22Rv1 (cell line): Measurements from ENCODE around the gene RETREG1.
A peak's percentile ranks its signal among the peaks of the same experiment; 100 is the strongest.
"Not testable (repeated sequence)": the region's sequence is repeated elsewhere in the genome, so short reads cannot be mapped to it uniquely, and the experiment has no call there.

Source experiments
- H3K27ac ChIP-seq: fragments of 450-650 bp; 2 replicates; pipeline ENCODE4 v1.5.1; 2017
- ZFX ChIP-seq: fragments of 450-650 bp; IDR thresholded peaks from 2 replicates; pipeline ENCODE4 v1.6.1; 2017; ENCODE audit warnings: antibody characterized with exemption, borderline replicate concordance
- TF ChIP-seq, protein P1 (sequence below): fragments of 450-650 bp; IDR thresholded peaks from 2 replicates; pipeline ENCODE4 v1.5.1; 2017; ENCODE audit warnings: mild to moderate bottlenecking

RETREG1 gene

DNA sequence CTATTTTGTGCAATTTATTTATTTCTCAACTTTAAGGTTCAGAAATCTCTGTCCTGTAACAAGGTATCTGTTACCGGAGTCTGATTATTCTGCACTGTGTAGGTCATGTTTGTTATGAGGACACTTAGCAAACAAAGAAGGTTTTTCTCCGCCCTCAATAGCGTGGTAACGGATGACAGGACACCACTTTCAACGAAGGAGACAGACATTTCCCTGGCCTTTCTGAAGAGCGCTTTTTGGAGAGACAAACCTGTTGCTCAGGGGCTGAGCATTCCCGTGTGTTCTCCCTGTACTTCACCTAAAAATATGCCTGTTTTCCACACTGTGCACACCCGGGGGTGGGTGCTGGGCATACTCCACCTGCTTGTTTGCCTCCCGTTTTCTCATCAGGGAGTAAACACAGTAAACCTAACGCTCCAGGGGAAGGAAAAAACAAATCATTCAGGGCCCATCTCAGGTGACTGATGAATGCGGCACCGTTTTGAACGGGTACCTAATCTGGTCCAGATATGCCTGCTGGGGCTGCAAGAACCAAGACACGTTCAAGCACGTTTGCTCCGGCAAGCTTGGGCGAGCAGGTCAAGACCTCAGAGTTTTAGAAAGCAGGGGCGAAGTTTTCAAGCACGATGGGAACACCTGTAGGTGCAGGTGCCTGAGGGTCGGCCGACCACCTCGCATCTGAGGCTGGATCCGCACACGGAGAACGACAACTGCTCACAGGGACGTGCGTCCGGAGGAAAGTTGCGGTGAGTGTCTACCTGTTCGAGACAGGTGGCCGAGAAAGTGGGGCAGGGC, 859 bp downstream of the RETREG1 start:
- H3K27ac ChIP-seq: peak overlapping the region; percentile 41
- TF ChIP-seq, protein P1, sequence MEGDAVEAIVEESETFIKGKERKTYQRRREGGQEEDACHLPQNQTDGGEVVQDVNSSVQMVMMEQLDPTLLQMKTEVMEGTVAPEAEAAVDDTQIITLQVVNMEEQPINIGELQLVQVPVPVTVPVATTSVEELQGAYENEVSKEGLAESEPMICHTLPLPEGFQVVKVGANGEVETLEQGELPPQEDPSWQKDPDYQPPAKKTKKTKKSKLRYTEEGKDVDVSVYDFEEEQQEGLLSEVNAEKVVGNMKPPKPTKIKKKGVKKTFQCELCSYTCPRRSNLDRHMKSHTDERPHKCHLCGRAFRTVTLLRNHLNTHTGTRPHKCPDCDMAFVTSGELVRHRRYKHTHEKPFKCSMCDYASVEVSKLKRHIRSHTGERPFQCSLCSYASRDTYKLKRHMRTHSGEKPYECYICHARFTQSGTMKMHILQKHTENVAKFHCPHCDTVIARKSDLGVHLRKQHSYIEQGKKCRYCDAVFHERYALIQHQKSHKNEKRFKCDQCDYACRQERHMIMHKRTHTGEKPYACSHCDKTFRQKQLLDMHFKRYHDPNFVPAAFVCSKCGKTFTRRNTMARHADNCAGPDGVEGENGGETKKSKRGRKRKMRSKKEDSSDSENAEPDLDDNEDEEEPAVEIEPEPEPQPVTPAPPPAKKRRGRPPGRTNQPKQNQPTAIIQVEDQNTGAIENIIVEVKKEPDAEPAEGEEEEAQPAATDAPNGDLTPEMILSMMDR: no peak
- TF ChIP-seq ZFX: no peak

DNA sequence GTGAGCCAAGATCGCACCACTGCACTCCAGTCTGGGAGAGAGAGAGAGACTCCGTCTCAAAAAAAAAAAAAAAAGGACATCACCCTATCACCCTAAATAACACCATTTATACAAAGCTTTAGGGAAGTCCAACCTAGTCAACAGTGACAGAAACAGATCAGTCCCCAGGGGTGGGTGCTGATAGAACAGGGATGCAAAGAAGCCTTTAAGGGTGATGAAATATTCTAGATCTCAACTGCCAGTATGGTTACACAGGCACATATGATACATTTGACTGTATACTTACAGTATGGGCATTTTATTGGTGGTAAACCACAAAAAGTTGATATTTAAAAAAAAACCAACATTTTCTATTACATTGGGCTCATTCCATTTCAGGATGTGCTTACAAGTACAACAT, 4.8 kb downstream of the RETREG1 start:
- TF ChIP-seq, protein P1: no peak
- TF ChIP-seq ZFX: no peak

DNA sequence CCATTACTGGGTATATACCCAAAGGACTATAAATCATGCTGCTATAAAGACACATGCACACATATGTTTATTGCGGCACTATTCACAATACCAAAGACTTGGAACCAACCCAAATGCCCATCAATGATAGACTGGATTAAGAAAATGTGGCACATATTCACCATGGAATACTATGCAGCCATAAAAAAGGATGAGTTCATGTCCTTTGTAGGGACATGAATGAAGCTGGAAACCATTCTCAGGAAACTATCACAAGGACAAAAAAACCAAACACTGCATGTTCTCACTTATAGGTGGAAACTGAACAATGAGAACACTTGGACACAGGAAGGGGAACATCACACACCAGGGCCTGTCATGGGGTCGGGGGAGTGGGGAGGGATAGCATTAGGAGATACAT, 5.9 kb downstream of the RETREG1 start:
- H3K27ac ChIP-seq: not testable (repeated sequence)

More for the DNA sequence above, 4.8 kb downstream of the RETREG1 start:
- H3K27ac ChIP-seq: no peak overlapping the region

DNA sequence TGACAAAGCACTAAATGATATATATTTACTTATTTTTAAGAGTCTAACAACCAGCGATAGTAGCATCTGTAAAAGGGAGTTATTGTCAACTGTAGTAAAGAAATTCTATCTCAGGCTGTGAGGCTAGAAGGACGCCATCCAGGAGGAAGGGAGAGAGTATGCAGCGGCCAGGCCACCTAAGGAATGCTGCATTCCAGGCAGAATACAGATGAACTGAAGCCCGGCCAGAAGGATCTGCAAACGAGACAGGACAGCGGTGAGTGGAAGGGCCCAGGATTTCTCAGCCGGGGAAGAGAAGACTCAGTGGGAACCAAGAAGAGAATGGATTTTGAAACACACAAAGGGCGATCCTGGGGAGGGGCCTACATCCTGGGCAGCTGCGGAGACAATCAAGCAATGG, 7.4 kb downstream of the RETREG1 start:
- TF ChIP-seq, protein P1: no peak
- TF ChIP-seq ZFX: no peak
- no peak overlapping the region for H3K27ac ChIP-seq

GRCh38 chr5:16606628-16607027, 10.2 kb downstream of the RETREG1 start:
- no peak for TF ChIP-seq ZFX
- TF ChIP-seq, protein P1: no peak
- no peak overlapping the region for H3K27ac ChIP-seq

- no peak for TF ChIP-seq ZFX
- TF ChIP-seq, protein P1: no peak
- H3K27ac ChIP-seq: no peak overlapping the region
These were observed 13.1 kb downstream of the RETREG1 start for GRCh38 chr5:16603701-16604100.

DNA sequence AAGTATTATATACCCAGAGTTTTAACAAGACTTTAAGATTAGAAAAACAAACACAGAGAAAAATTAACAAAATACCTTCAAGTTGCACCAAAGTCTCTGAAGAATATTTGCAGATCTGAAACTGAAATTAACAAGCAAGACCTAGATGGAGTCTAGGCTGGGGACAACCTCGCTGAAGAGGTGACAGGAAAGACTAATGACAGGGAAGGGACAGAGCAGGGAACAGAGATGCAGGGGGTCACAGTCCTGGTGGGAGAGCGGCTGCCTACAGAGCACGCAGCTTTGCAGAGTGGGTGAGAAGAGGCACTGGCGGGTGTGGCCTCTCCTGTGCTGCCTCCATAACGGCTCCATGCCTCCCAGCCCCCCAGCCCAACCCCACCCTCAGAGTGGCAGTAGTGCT, 13.5 kb downstream of the RETREG1 start:
- no peak overlapping the region for H3K27ac ChIP-seq
- TF ChIP-seq, protein P1: no peak
- TF ChIP-seq ZFX: no peak

DNA sequence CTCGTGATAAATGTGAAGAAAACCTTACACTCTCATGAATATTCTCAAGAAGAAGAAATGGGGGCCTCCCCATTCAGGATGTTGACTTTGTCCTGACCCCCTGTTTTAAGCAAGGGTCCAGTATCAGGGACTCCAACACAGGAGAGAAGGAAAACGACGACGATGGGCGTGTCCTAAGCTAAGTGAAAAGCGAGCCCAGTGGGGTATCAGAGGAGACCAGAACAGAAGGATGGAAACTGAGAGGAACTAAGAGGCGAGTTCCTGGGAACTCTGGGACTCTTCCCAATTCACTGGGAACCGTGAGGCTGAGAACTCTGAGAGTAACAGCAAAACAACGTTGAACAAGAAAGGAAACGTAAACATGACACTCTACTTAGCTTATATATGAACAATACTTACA, 14.6 kb downstream of the RETREG1 start:
- no peak overlapping the region for H3K27ac ChIP-seq
- TF ChIP-seq ZFX: no peak
- TF ChIP-seq, protein P1: no peak
